ENCODE measurements around the gene HLA-DRA.

DNA sequence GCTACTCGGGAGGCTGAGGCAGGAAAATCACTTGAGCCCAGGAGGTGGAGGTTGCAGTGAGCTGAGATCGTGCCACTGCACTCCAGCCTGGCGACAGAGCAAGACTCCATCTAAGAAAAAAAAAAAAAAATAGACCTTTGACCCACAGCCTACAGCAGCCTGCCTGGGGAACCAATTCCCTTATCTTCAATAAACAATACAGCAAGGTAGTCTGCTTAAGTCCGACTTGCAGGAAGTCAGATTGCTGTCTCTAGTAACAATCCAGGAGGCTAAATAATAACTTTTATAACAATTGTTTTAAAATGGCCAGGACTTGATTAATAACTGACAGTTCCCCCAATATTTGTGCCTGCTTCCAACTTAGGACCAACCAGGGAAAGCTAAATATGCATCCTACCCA is 13.3 kb upstream of the HLA-DRA start:
- TF ChIP-seq, protein P1, sequence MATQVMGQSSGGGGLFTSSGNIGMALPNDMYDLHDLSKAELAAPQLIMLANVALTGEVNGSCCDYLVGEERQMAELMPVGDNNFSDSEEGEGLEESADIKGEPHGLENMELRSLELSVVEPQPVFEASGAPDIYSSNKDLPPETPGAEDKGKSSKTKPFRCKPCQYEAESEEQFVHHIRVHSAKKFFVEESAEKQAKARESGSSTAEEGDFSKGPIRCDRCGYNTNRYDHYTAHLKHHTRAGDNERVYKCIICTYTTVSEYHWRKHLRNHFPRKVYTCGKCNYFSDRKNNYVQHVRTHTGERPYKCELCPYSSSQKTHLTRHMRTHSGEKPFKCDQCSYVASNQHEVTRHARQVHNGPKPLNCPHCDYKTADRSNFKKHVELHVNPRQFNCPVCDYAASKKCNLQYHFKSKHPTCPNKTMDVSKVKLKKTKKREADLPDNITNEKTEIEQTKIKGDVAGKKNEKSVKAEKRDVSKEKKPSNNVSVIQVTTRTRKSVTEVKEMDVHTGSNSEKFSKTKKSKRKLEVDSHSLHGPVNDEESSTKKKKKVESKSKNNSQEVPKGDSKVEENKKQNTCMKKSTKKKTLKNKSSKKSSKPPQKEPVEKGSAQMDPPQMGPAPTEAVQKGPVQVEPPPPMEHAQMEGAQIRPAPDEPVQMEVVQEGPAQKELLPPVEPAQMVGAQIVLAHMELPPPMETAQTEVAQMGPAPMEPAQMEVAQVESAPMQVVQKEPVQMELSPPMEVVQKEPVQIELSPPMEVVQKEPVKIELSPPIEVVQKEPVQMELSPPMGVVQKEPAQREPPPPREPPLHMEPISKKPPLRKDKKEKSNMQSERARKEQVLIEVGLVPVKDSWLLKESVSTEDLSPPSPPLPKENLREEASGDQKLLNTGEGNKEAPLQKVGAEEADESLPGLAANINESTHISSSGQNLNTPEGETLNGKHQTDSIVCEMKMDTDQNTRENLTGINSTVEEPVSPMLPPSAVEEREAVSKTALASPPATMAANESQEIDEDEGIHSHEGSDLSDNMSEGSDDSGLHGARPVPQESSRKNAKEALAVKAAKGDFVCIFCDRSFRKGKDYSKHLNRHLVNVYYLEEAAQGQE (IDR thresholded peaks at IDR 0.05), result no peak
- TF ChIP-seq CBX2 (IDR thresholded peaks at IDR 0.05; ENCODE audit: borderline replicate concordance, low read depth), result no peak
- no peak for TF ChIP-seq POLR2A (IDR thresholded peaks at IDR 0.05; ENCODE audit: low read length)
- TF ChIP-seq, protein P2, sequence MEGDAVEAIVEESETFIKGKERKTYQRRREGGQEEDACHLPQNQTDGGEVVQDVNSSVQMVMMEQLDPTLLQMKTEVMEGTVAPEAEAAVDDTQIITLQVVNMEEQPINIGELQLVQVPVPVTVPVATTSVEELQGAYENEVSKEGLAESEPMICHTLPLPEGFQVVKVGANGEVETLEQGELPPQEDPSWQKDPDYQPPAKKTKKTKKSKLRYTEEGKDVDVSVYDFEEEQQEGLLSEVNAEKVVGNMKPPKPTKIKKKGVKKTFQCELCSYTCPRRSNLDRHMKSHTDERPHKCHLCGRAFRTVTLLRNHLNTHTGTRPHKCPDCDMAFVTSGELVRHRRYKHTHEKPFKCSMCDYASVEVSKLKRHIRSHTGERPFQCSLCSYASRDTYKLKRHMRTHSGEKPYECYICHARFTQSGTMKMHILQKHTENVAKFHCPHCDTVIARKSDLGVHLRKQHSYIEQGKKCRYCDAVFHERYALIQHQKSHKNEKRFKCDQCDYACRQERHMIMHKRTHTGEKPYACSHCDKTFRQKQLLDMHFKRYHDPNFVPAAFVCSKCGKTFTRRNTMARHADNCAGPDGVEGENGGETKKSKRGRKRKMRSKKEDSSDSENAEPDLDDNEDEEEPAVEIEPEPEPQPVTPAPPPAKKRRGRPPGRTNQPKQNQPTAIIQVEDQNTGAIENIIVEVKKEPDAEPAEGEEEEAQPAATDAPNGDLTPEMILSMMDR (IDR thresholded peaks at IDR 0.05), result no peak
- TF ChIP-seq JUNB (IDR thresholded peaks at IDR 0.05), result no peak
- no peak for TF ChIP-seq HOXB13 (CRISPR knock-in tag; IDR thresholded peaks at IDR 0.05; ENCODE audit: low read depth)
- no peak for TF ChIP-seq SMC3 (IDR thresholded peaks at IDR 0.05)
- no peak for TF ChIP-seq ZSCAN20 (CRISPR knock-in tag; IDR thresholded peaks at IDR 0.05)
- no peak for TF ChIP-seq MAZ (IDR thresholded peaks at IDR 0.05; ENCODE audit: borderline replicate concordance, low read depth, low read length)
- TF ChIP-seq CEBPB (IDR thresholded peaks at IDR 0.05), result no peak
- no peak for TF ChIP-seq CHD2 (IDR thresholded peaks at IDR 0.05; ENCODE audit: low read length, partially characterized antibody)
- no peak for TF ChIP-seq MAX (IDR thresholded peaks at IDR 0.05)

All from A549 (cell line).